HuH-7 (cell line): Measurements from ENCODE around the gene MFSD2B.

Experiments used
- DNase-seq: peaks from one replicate; pipeline ENCODE4 v3.0.0; 2011; ENCODE audit warnings: low spot score

The MFSD2B gene

DNA sequence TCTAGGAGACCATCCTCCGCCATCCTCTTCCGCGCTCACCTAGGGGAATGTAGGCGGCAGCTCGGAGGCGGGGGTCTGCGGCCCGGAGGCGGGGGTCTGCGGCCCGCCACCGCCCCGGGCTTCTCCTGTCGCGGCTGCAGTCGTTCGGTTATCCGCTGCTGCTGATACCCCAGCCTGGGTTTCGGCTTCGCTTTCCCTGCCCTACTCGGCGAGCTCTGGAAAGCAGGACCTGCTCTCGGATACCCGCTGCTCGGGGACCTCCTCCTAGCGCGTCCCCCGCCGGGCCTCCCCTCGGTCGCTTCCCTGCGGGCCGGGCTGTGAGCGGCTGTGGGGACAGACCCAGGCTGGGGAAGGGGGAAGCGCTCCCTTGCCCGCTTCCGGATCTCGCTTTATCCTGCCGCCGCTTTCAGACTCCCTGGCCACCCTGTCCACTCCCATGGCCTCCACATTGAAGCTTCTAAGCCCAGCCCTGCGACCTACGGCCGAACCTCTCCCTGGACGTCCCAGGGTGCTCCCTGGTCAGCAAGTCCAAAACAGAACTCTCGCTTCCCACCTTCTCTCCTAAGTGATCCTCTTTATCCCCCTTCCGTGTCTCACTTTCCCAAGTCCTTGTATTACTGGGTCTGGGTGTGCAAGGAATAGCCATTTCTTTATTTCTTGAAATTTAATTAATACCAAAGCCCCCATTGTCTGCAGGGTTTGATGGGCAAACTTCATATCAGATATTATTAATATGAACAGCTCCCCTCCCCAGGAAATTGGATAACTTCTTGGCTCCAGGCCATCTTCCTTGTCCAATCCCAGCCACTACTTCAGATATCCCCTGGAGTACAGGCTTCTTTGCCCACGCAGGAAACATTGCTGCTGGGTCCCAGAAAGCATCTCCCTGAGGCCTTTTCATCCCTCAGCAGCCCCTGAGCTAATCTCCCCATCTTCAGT, 40.4 kb downstream of the MFSD2B start:
- no peak for DNase-seq

DNA sequence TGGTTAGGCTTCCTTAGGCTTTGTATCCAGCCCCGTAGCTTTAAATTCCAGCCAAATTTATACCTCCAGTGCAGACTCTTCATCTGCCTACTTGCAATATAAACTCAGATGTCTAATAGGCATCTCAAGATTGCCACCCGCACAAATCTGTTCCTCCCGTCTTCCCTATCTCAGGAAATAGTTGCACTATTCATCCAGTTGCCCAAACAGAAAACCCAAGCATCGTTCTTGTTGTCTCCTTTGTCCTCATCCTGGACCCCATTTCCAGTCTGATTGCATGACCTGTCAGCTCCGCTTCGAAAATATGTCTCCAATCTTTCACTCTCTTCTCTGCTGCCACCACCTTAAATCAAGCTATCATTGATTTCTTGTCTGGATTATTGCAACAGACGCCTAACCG, 41.9 kb downstream of the MFSD2B start:
- DNase-seq = no peak

DNA sequence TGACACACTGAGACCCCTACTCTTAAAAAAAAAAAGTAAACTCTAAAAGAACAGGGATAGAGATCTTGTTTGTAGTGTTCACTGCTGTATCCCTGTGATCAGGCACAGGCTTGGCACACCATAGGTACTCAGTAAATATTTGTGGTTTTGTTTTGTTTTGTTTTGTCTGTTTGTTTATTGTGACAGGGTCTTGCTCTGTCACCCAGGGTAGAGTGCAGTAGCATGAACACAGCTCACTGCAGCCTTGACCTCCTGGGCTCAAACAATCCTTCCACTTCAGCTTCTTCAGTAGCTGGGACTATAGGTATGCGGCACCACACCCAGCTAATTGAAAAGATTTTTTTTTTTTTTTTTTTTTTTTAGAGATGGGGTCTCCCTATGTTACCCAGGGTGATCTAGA, 43.1 kb downstream of the MFSD2B start:
- DNase-seq = no peak

DNA sequence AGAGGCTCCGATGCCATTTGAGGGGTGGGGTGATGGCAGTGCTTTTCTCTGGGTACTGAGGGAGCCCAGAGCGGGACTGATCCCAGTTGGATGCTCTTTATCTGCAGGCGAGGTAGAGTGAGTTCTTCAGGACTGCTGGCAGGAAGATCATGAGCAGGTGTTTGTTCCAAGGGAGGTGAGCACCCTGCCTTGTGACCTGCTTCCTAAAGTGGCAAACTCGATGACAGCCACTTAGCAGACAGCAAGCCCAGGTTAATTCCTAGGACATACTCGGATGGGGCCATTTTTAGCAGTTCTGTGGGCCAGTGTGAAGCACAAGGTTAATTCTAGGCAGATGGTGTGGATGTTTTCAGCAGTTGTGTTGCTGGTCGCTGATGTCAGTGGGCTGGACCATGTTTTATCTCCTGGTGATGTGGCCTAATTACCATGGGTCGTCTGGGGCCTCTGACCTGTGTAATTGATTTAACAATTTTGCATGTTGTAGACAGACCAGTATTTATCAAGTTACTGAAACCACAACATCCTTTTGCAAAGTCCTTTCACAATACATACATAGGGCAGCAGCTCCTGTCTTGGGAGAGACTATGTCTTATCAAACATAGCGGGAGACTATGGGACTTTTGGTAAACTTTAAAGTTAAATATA, 44.6 kb downstream of the MFSD2B start:
- DNase-seq = no peak

DNA sequence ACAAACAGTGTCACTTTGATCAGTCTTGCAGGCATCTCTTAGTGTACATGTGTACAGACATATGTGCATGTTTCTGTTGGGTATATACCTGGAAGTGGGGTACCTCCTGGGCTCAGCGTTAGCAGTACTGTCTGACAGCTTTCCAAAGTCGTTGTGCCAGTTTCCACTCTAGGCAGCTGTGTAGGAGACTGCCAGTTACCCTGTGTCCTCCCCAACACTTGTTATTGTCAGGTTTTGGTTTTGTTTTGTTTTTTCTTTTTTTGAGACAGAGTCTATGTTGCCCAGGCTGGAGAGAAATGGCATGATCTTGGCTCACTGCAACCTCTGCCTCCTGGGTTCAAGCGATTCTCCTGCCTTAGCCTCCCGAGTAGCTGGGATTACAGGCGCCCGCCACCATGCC, 45.9 kb downstream of the MFSD2B start:
- DNase-seq = no peak

DNA sequence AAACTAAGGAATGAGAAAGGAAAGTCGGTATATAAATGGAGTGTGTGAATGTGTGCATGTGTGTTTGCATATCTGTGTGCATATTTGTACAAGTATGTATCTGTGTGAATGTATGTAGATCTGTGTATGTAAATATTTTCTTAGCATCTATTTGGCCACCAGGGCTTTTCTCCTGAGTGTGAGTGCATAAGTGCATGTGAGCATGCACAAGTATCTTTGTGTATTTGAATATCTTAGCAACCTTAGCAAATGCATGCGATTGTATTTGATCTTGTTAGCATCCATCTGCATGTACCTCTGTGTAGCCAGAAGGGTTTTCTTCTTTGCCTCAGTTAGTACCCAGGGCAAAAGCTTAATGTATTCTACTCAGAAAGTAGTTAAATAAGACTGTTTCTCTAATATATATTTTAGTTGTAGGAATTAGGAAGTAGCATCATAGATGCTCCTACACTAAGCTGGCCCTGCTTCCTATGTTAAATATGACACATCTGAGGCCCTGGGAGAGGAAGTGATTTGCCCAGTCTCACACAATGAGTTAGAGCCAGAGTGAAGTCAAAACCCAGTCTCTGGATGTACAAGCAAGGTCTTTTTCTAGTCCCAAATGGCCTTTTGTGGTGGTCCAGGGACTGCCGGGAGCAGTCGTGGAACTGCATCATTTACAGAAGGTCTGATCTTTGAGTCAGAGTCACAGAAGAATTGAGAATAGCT, 48.8 kb downstream of the MFSD2B start:
- no peak for DNase-seq

DNA sequence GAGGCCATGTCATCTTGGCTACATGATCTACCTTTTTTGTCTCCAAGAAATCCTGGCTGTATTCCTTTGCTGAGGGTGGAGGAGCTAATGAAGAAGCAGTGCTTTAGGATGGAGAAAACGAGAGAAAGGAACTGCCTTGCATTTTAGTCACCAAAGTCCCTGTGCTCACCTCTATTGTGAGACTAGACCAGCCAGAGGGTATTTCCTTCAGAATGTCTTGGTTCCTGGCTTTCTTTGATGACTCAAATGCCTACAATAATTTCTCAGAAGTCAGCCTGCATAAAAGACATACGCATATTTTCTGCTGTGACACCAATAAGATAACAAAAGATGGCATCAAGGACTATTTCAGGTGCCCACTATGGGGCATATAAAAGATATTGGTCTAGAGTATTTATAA, 55.5 kb downstream of the MFSD2B start:
- DNase-seq = no peak

DNA sequence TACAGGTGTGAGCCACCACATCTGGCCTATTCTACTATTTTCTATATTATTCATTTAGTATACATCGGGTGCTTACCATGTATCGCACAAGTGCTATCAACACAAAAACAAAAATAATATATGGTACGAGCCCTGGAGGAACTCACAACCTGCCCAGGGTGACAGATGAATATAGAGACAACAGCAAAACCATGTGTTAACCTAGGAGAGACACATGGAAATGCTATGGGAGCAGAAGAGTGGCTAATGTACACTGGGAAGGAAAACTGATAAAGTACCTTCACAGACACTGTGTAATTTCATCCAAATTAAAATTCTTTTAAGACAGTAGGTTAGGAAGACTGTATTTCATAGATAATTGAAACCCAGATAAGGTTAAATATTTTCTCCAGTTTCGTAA, 62.4 kb downstream of the MFSD2B start:
- no peak for DNase-seq

DNA sequence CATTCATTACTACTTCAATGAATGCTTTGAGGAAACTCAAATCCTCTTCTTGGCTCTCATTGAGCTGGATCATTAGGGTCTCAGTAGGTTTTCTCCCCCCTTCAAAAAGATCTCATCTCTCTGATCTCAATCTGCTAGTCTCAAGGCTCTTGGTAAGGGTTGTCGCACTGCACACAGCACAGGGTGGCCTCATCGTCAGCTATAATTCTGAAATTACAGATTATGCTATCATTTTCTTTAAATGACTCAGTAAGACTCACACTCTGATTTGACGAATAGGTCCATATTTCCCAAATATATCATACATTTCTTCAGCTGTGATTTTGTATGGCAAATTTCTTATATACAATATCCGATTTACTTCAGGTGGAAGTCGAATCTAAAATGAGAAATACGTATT, 63.9 kb downstream of the MFSD2B start:
- DNase-seq = no peak

DNA sequence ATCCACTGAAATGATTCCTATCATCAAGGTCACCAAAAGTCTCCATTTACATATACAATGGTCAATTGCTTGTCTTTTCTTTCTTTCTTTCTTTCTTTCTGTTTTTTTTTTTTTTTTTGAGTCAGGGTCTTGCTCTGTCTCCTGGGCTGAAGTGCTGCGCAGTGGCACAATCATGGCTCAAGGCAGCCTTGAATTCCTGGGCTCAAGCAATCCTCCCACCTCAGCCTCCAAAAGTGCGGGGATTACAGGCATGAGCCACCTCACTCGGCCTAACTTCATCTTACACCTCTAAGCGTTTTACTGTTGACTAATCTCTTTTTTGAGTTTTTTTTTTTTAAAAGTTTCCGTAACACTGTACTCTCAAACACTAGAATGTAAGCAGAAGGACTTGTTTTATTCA, 65.4 kb downstream of the MFSD2B start:
- no peak for DNase-seq
